HUES64 (cell line): Measurements from ENCODE around the gene MAPK7.

ENCODE experiments used
- H3K27ac ChIP-seq: 2 replicates; pipeline ENCODE4 v1.7.0; 2013; ENCODE audit warnings: low read depth, low read length, inconsistent platforms
- H3K27me3 ChIP-seq: 2 replicates; pipeline ENCODE4 v1.6.1; 2013; ENCODE audit warnings: mild to moderate bottlenecking, low read length; ENCODE audit not compliant: insufficient read depth
- H3K36me3 ChIP-seq: 2 replicates; pipeline ENCODE4 v1.6.1; 2013; ENCODE audit warnings: mild to moderate bottlenecking, low read length; ENCODE audit not compliant: insufficient read depth
- H3K4me1 ChIP-seq: 2 replicates; pipeline ENCODE4 v1.6.1; 2013; ENCODE audit warnings: mild to moderate bottlenecking, low read length, moderate library complexity; ENCODE audit not compliant: insufficient read depth
- H3K4me3 ChIP-seq: 2 replicates; pipeline ENCODE4 v1.5.1; 2013; ENCODE audit warnings: mild to moderate bottlenecking, low read length, moderate library complexity
- H3K9ac ChIP-seq: 2 replicates; pipeline ENCODE4 v1.6.1; 2013; ENCODE audit warnings: mild to moderate bottlenecking, low read depth, low read length
- H3K9me3 ChIP-seq: 2 replicates; pipeline ENCODE4 v1.6.1; 2013; ENCODE audit warnings: low read depth, low read length; ENCODE audit not compliant: insufficient read depth
- WGBS: fragments of 150-250, 120-280 bp; methylation state at CpG from one replicate; pipeline ENCODE4 v1.1.7; 2013; ENCODE audit warnings: missing lambda C conversion rate; 5-methylcytosine and 5-hydroxymethylcytosine counted together

Gene MAPK7

DNA sequence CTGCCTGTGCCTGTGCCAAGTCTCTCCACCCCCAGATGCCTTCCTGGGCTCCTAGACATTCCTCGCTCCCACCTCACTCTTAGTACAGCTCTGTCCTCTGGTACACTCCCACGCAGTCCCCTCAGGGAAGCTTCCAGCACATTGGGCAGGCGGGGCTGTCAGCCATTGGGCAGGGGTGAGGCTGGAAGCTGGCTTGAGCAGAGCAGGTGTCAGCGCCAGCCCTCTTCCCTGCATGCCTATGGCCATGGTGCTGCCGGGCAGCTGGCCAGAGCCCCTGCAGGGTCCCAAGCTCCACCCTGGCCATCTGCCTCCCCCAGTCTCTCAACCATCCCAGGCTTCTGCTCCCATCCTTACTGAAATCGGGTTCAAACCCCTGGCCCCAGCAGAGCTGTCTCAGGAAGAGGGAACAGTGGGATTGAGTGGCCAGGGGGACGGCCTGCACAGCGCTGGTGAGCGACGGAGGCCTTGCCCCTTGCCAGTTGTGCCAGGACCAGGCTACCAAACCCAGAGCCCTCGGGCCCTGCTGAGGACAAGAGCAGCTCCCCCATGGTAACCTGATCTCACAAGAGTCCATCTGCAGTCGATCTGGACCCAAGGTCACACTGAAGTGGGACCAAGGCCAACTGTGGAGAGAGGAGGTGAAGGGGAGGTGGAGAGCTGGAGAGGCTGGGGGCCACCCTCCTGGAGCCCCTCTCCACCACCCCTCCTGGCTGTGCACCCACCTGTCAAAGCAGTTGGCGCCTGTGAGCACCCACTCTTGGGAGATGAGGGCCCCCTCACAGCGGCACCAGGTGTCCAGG is 13.4 kb upstream of the MAPK7 start:
- H3K4me3 ChIP-seq, result no peak overlapping the region
- H3K9ac ChIP-seq, result no peak overlapping the region; the same call in 1 of the 2 replicates
- no peaks in the 10 kb centered on the region for H3K9me3 ChIP-seq
- no peaks in the 10 kb centered on the region for H3K27me3 ChIP-seq
- no peak overlapping the region for H3K27ac ChIP-seq
- 89% methylated on average over 14 of the region's 14 CpGs for WGBS
- H3K36me3 ChIP-seq, result no peaks in the 10 kb centered on the region
- H3K4me1 ChIP-seq, result no peaks in the 10 kb centered on the region

DNA sequence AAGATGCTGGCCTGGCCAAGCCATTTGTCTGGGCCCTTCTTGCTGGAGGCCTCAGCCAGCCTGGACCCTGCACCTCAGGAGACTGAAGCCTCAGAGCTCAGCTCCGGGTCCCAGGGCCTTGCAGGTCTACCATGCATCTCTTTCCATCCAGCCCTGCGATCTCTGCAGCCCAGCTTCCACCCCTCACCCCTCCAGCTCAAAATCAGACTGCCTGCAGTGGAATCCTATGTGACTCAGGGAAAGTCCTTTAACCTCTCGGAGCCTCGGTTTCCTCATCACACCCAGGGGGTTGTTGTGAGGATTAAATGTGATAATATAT is 12.8 kb upstream of the MAPK7 start:
- no peaks in the 10 kb centered on the region for H3K9me3 ChIP-seq
- WGBS, result 95% methylated on average over 4 of the region's 4 CpGs
- H3K27me3 ChIP-seq, result no peaks in the 10 kb centered on the region
- no peaks in the 10 kb centered on the region for H3K4me1 ChIP-seq
- no peaks in the 10 kb centered on the region for H3K36me3 ChIP-seq
- no peak overlapping the region for H3K4me3 ChIP-seq
- no peak overlapping the region for H3K9ac ChIP-seq
- H3K27ac ChIP-seq, result no peak overlapping the region

DNA sequence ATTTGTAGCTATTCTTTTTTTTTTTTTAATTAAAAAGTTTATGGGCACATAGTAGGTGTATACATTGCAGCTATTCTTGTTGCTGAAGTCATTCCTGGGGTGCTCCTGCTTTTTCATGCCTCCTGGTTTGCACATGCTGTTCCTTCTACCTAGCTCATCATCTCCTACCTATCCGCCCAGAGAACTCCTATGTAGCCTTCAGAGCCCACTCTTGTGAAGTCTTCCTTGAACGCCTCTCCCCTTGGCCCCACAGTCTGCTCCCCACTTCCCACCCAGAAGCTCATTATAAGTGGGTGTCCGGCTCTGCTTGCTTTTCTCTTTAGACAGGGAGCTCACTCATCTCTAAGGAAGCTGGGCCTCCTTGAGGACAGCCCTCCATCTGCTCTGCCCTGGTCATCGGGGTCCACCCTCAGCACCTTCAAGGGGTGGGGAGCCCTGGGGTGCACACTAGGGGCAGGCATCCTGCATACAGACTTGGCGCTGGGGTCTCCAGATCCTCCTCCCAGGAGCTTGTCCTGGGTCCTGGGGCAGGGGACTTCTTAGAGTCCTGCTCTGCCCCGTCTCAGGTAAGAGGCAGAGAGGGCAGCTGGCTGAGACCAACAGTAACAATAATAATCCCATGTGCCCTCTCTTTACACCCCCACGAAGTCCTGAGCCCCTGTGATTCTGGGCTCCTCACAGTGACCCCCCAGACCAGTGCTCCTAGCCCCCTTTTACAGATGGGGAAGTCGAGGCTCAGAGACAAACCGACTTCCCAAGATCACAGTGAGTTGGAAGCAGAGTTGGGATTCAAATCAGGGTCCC is 12.3 kb upstream of the MAPK7 start:
- H3K27ac ChIP-seq, result no peak overlapping the region
- WGBS, result 85% methylated on average over 9 of the region's 9 CpGs

DNA sequence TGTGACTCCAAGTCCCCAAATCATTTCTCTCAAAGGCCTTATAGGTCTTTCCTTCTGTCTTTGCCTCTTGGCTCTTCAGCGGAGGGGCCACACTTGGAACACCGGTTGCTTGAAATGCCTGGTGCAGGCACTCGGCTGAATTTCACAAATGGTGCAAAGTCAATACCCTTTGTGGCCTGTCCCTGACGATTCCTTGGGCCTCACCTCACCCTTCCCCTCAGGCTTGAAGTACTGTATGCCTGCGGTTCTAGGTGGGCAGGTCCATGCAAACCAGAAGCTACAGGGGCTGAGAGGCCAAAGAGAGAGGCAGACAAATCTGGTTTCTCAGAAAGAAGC is 11.7 kb upstream of the MAPK7 start:
- 91% methylated on average over 5 of the region's 5 CpGs for WGBS
- Histone ChIP-seq H3K4me3 (no peak overlapping the region), H3K27me3 (no peaks in the 10 kb centered on the region), H3K9me3 (no peaks in the 10 kb centered on the region), H3K36me3 (no peaks in the 10 kb centered on the region), H3K9ac (no peak overlapping the region), H3K27ac (no peak overlapping the region), H3K4me1 (no peaks in the 10 kb centered on the region)

More for the DNA sequence above, 12.3 kb upstream of the MAPK7 start:
- Histone ChIP-seq H3K36me3 (no peaks in the 10 kb centered on the region), H3K9ac (no peak overlapping the region), H3K27me3 (no peaks in the 10 kb centered on the region), H3K4me3 (no peak overlapping the region), H3K4me1 (no peaks in the 10 kb centered on the region), H3K9me3 (no peaks in the 10 kb centered on the region)

DNA sequence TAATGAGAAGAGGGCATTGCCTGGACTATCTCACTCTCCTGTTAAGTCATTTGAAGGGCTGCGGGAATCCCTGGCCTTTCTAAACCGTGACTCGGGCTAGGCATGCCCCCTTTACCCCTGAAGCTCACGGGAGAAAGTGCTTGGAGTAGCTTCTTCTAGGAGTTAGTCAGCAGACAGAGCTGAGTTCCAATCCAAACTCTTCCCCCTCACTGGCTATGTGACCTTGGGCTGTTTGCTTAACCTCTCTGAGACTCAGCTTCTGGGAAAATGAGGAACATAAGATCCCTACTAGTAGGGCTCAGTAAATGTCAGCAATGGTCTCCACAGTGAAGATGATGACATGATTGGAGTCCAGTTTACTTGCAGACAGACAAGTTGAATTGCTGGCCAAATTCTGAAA is 10.1 kb upstream of the MAPK7 start:
- no peaks in the 10 kb centered on the region for H3K4me1 ChIP-seq

DNA sequence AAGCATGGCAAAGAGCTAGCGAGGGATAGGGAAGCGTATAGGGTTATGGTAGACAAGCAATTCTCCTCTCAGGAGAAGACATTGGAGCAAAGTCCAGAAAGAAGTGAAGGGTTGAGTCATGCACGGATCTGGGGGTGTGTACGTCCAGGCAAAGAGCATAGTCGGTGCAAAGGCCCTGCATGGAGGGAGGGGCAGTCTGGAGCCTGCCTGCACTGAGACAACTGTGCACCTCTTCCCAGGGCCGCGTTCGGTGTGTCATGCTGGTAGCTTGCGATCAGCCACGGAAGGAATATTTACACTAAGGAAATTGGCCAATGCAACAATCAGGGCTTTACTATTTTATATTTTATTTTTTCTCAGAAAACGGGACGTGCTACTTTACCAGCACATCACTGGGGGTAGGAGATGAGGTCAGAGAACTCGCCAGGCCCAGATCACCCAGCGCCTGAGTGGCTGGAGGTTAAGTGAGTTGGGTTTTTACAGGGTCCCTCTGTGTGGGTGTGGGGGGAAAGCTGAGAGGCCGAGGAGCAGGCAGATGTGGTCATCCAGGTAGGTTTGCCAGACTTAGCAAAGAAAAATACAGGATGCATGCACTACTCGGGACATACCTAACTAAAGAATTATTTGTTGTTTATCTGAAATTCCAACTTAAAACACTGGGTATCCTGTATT is 9.1 kb upstream of the MAPK7 start:
- no peaks in the 10 kb centered on the region for H3K27me3 ChIP-seq
- H3K4me1 ChIP-seq, result no peaks in the 10 kb centered on the region
- no peaks in the 10 kb centered on the region for H3K9me3 ChIP-seq
- no peak overlapping the region for H3K9ac ChIP-seq
- H3K36me3 ChIP-seq, result no peaks in the 10 kb centered on the region
- H3K27ac ChIP-seq, result no peak overlapping the region
- 94% methylated on average over 16 of the region's 16 CpGs for WGBS
- no peak overlapping the region for H3K4me3 ChIP-seq

More for the DNA sequence above, 10.1 kb upstream of the MAPK7 start:
- no peaks in the 10 kb centered on the region for H3K27me3 ChIP-seq
- no peaks in the 10 kb centered on the region for H3K9me3 ChIP-seq
- H3K27ac ChIP-seq, result no peak overlapping the region
- no peak overlapping the region; the same call in 1 of the 2 replicates for H3K9ac ChIP-seq
- H3K36me3 ChIP-seq, result no peaks in the 10 kb centered on the region
- WGBS, result 88% methylated on average over 4 of the region's 4 CpGs
- H3K4me3 ChIP-seq, result no peak overlapping the region

DNA sequence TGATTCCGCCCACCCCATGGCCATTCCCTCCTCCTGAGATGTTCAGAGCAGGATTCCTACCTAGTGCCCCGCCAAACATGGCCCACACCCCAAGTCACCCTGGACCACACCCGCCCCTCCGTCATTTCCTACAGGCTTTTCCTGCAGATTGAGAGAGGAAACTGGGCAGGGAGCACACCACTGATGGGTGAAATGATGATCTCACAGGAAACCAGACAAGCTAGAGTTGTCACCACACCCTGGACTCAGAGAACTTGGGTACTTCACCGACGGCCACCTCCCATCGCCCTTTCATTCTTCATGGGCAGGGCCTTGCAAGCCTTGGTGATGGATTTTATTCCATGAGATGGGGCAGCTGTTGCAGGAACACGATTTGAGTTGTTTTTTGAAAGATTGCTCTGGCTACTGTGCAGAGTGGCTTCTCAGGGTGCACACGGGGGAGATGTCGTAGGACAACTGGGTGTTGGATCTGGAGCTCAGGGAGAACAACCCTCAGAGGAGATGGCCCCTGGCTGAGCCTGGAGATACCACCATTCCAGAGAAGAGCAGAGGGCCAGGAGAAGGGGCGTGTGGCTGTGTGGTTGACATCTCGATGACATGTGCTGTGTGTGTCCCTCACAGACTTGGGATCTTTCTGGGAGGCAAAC is 8.3 kb upstream of the MAPK7 start:
- no peaks in the 10 kb centered on the region for H3K27me3 ChIP-seq
- no peaks in the 10 kb centered on the region for H3K9me3 ChIP-seq
- no peak overlapping the region for H3K4me3 ChIP-seq
- H3K36me3 ChIP-seq, result no peaks in the 10 kb centered on the region; the same call in 1 of the 2 replicates
- H3K4me1 ChIP-seq, result no peaks in the 10 kb centered on the region
- no peak overlapping the region for H3K27ac ChIP-seq
- H3K9ac ChIP-seq, result no peak overlapping the region
- WGBS, result 93% methylated on average over 12 of the region's 12 CpGs

DNA sequence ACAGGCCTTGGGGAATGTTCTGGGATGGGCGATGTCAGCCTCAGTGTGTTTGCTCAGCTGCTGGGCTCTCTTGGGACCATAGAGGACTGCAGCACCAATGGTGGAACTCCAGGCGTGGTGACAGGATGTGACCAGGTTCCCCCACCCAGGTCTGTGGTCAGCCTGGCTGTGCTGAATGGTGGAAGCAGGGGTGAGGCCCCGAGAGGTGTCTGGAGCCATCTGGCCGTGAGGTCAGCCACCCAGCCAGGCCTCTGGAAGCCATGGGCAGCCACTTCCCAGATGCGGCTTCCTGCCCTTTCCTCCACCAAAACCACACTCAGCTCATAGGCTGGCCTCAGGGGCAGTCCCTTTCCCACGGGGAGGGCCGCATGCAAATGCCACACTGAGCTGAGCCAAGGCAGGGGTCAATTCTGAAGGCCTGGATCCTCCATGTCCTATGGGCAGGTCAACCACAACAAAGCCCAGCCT is 7.8 kb upstream of the MAPK7 start:
- H3K27me3 ChIP-seq, result no peaks in the 10 kb centered on the region
- no peaks in the 10 kb centered on the region for H3K4me1 ChIP-seq
- H3K4me3 ChIP-seq, result no peak overlapping the region
- H3K36me3 ChIP-seq, result no peaks in the 10 kb centered on the region; the same call in 1 of the 2 replicates
- no peak overlapping the region for H3K9ac ChIP-seq
- H3K27ac ChIP-seq, result no peak overlapping the region
- no peaks in the 10 kb centered on the region for H3K9me3 ChIP-seq
- WGBS, result 87% methylated on average over 7 of the region's 7 CpGs

DNA sequence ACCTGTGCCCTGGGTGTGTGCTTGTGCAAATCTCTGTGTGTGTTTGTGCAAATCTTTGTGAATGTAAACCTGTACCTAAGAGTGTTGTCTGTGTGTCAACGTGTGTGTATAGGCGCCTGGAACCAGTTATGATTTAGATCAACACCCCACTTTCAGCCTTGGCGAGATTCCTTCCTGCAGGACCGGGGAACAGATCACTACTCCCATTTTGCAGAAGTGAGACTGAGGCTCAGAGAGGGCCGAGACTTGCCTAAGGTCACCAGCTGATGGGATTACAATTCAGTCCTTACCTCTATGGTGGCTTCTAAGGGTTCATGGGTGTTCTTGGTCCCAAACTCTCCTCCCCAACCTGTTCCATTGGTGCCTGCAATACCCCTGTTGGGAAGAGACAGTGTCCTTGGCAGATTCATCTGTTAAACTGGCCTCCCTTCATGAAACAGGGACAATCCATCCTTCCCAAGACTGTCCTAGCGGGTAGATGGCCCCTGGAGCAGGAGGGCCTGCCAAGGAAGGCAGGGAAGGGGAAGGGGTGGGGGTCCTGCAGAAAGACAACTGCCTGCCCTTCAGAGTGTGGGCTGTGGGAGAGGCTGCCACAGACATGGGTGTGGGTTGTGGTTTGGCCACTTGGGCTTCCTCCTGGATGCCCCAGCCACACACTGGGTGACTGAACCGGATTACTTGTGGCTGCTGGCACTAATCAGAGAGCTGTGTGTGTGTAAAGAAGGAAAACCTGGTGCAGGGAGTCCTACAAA is 6.9 kb upstream of the MAPK7 start:
- H3K4me1 ChIP-seq, result no peaks in the 10 kb centered on the region
- H3K9ac ChIP-seq, result no peak overlapping the region
- WGBS, result 94% methylated on average over 7 of the region's 7 CpGs
- no peaks in the 10 kb centered on the region for H3K27me3 ChIP-seq
- H3K36me3 ChIP-seq, result no peaks in the 10 kb centered on the region; the same call in 1 of the 2 replicates
- no peak overlapping the region for H3K27ac ChIP-seq
- H3K4me3 ChIP-seq, result no peak overlapping the region
- no peaks in the 10 kb centered on the region for H3K9me3 ChIP-seq

DNA sequence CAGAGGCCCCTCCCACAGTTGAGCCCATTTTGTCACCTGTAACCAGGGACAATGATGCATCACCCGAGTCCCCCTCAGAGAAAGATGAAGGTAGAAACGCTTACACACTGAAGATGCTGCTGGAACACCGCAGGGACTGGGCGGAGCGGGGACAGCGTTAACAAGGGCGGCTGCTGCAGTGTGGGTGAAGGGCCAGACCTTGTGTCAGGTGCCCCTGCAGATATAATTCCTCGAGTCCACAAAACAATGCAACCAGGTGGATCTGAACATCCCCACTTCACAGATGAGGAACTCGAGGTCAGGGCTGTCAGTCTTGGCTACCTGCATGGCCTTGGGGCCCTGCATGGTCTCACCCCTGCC is 6.3 kb upstream of the MAPK7 start:
- H3K4me3 ChIP-seq, result no peak overlapping the region
- no peaks in the 10 kb centered on the region for H3K9me3 ChIP-seq
- H3K27me3 ChIP-seq, result no peaks in the 10 kb centered on the region
- 92% methylated on average over 9 of the region's 9 CpGs for WGBS
- no peak overlapping the region for H3K9ac ChIP-seq
- H3K4me1 ChIP-seq, result no peaks in the 10 kb centered on the region
- no peak overlapping the region for H3K27ac ChIP-seq
- no peaks in the 10 kb centered on the region; the same call in 1 of the 2 replicates for H3K36me3 ChIP-seq
